Nucleus accumbens (tissue), 56 donors: Measurements from ENCODE around the gene HSPB3.
"Not testable (repeated sequence)": the region's sequence is repeated elsewhere in the genome, so short reads cannot be mapped to it uniquely, and the experiment has no call there.

ENCODE experiments used
- DNase-seq, 56 donors: peaks; one replicate each; lab custom pipeline; 2025; lab: John Stamatoyannopoulos, UW

Gene HSPB3, protein sequence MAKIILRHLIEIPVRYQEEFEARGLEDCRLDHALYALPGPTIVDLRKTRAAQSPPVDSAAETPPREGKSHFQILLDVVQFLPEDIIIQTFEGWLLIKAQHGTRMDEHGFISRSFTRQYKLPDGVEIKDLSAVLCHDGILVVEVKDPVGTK

DNA sequence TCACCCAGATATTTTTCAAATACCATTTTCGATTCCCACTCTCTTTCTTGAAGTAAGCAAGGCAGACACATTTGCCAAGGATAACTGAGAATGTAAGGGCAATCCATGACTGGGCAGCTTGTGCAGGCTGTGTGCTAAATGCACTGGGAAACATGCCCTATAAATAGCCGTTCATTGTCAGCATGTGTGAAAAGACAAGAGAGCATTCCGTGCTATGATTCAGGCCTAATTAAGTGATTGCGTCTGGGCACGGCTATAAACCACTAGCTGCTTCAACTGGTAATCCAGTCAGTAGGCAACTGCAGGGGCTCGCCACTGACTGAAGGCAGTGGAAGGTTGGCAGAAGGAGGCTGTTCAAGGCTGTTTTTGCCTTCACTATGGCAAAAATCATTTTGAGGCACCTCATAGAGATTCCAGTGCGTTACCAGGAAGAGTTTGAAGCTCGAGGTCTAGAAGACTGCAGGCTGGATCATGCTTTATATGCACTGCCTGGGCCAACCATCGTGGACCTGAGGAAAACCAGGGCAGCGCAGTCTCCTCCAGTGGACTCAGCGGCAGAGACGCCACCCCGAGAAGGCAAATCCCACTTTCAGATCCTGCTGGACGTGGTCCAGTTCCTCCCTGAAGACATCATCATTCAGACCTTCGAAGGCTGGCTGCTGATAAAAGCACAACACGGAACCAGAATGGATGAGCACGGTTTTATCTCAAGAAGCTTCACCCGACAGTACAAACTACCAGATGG is at the start of gene HSPB3:
Gene HSPB3, plus strand, starts transcription at position 287 of the 745 bp plus-strand sequence. Its CDS starts 91 bp downstream, at position 378.
- DNase-seq, result peak in 3 of 56 donors; percentile 1 to 10 (median 4)

GRCh38 chr5:54411176-54411575 is 44.3 kb upstream of the HSPB3 start:
- no peak for DNase-seq

DNA sequence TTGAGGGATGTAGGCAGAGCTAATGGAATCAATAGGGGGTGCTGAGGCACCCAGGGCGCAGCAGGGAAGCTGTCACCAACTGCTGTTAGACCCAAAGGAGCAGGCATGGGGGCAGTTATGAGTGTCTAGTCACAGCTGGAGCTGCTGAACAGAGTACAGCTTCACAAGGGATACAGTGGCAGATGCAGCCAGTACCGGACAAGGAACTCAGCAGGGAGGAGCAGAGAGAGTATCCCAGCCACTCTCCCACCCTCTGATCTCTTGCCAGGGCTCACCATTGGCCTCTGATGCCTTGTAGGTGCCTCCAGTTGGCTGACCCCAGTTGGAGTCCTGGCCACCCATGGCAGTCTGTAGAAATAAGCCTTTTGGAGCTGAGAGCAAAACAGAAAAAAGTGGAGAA is 42.6 kb upstream of the HSPB3 start:
- DNase-seq, result no peak

GRCh38 chr5:54415147-54415546 is 40.4 kb upstream of the HSPB3 start:
- DNase-seq, result no peak

DNA sequence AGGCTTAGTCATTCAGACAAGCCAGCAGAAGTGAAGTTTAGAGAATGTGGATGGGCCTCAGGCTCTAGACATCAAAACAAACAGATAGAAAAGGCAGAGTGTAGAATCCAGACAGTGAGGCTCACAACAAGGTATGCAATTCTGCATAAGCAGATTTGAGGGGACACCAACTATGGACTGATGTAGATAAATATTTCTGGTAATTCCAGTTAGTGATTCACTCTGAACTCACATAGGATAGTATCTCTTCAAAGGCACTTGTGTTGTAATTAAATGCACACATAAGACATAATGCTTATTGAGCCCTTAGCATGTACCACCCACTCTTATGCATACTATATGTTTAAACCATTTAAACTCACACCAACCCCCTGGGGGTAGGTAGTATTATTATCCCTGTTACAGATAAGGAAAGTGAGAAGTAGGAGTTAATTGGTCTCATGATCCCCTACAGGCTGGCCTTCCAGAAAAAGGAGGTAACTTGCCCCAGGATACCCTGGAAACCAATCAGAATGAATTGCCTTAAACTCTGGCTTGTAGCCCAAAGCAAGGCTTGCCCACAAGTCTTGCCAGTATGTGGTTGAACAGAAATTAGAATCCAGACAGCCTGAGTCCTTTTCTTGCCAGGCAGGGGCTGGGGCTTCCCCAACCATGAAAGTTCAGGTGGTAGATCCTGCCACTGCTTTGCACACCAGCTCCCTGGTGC is 39.5 kb upstream of the HSPB3 start:
- DNase-seq, result no peak

DNA sequence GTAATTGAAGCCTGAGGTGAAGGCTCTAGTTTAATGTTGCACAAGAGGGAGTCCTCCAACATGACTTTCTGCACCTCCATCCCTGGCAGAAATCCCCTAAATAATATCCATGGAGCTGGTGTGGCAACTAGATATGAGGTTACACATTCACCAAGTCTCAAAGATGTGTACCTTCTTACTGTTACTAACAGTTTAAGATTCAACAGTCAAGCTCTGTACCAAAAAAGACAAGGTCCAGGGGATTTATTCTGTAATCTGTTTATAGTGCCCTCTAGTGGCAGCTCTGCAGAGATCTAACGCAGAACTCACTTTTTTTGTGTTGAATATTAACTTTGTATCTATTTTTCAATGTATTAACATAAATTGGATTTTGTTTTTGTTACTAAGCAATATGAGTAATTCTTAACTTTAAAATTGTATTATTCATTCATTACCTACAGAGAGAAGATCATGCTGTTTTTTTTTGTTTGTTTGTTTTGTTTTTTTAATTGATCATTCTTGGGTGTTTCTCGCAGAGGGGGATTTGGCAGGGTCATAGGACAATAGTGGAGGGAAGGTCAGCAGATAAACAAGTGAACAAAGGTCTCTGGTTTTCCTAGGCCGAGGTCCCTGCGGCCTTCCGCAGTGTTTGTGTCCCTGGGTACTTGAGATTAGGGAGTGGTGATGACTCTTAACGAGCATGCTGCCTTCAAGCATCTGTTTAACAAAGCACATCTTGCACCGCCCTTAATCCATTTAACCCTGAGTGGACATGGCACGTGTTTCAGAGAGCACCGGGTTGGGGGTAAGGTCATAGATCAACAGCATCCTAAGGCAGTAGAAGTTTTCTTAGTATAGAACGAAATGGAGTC is 35.7 kb upstream of the HSPB3 start:
- peak in 5 of 56 donors; percentile 1 to 28 (median 11) for DNase-seq

DNA sequence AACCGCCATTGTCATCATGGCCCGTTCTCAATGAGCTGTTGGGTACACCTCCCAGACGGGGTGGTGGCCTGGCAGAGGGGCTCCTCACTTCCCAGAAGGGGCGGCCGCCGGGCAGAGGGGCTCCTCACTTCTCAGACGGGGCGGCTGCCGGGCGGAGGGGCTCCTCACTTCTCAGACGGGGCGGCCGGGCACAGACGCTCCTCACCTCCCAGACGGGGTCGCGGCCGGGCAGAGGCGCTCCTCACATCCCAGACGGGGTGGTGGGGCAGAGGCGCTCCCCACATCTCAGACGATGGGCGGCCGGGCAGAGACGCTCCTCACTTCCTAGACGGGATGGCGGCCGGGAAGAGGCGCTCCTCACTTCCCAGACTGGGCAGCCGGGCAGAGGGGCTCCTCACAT is 35.0 kb upstream of the HSPB3 start:
- DNase-seq, result not testable (repeated sequence)

DNA sequence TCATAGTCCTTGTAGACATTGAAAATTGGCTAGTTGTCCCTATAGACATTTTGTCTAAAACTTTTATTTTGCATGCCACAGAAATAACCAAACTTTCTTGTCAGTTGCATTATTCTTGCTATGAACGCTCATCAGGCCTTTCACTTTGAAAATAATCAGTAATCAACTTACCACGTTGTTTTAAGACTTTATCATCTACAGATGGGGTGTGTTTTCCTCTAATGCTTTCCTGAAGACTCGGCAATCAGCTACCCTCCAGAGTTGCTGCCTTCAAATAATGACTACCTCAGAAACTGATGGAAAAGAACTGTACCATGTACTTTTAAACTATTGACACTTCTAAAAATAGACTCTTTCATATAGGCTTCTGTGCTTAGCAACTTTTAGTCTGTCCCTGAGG is 33.5 kb upstream of the HSPB3 start:
- no peak for DNase-seq

DNA sequence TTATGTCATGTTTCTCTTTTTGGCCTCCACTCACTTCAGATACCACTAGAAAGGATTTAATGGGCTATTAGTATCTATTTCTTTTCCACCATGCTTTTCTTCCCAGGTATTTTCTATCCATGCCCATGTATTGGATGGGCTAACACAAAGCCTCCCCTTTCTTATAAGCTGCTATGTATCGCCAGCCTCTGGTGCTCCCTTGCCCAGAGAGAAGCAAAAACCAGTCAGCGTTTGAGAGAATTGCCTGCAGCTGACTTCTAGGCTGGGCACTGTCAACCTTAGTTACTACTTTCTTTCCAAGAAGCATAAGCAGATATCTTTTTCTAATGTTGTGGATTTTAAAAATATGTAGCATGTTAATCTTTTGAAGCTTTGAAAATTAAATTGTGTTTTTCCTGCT is 30.2 kb upstream of the HSPB3 start:
- DNase-seq, result no peak

DNA sequence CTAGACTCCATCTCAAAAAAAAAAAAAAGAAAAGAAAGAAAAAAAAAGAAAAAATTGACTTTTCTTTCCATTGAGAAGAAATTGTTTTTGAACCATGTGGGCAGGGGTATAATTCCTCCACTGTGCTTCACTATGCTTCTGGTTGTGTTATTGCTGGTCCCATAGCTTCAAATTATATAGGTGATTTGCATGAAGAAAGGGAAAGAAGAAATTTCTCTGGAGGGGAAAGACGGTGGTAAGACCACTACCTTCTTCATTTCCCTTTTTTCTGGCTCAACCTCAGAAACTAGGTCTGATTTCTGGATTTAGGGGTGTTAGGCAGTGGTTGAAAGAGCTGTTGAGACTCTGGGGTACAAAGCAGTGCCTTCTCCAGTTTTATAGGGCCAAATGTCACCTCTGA is 29.3 kb upstream of the HSPB3 start:
- no peak for DNase-seq

- not testable (repeated sequence) for DNase-seq
These were observed 20.8 kb upstream of the HSPB3 start for GRCh38 chr5:54434650-54435049.

DNA sequence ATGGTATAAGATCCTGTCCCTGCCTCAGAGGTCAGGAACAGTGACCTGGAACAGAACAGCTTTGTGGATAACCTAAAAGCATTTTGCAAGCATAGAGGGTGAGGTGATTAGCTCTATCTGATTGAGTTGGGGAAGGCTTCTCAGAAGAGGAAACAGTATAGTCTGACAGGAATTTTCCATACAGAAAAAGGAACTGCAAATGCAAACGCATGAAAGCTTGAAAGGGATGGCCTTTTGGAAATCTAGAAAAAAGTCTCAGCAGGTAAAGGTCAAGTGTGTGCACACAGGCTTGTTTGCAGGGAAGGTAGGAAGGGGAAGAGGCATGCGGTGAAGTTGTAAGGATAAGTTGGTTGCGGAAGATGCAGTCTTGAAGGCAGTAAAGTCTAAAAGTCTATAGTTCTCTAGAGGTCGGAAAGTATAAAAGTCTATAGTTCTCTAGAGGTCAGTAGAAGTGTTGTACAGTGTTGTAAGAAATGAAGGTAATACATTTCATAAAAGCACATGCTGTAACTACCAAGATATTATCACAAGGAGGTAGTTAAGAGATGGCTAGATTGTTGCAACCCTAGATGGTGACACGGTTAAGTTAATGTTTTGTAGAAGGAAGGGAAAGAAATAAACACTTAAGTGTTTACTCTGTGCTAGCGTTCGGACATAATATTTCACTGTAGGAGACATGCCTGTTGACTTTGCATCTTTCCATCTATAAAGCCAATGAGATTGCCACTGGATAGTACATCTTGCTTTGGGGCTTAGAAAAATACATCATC is 16.7 kb upstream of the HSPB3 start:
- DNase-seq, result no peak

GRCh38 chr5:54440456-54440893 is 15.0 kb upstream of the HSPB3 start:
- DNase-seq, result no peak

DNA sequence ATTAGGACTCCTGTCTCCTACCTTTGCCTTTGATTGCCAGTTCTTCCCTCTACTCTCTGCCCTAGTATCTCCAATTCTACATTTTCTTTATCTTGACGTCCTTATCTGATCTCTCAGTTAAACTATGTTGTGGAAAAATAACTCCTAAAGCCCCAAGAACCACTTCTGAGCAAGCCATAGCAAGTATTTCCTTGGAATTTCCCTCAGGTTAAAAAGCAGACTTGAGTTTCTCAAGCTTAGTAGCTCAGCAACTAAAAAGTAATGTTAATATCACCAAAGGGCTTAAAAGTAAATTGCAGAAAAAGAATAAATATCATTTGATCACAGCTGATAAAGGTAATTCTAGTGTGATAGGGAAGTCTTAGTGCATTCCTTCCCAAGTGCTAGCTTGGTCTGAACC is 13.2 kb upstream of the HSPB3 start:
- no peak for DNase-seq

GRCh38 chr5:54443270-54443669 is 12.2 kb upstream of the HSPB3 start:
- DNase-seq, result no peak

DNA sequence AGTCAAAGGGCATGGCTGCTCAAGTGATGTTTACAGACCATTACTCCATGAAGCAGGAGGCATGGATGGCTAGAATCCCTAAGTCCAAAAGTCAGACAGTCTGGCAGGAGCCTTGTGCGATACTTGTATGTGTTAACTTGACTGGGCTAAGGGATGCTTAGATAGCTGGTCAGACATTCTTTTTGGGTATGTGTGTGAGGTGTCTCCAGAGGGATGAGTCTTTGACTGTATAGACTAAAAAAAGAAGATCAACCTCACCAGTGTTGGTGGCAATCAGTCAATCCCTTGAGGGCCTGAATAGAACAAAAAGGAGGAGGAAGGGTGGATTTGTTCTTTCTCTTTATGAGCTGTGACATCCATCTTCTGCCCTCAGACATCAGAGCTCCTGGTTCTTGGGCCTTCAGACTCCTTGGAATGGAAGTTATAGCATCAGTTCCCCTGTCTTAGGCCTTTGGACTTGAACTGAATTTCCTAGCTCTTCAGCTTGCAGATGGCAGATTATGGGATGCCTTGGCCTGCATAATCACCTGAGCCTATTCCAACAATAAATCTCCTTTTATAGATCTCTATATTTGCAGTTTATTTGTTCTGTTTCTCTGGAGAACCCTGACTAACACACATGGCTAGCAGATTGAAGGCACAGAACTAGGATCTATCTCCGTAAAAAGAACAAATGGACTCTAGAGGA is 9.7 kb upstream of the HSPB3 start:
- DNase-seq, result no peak

DNA sequence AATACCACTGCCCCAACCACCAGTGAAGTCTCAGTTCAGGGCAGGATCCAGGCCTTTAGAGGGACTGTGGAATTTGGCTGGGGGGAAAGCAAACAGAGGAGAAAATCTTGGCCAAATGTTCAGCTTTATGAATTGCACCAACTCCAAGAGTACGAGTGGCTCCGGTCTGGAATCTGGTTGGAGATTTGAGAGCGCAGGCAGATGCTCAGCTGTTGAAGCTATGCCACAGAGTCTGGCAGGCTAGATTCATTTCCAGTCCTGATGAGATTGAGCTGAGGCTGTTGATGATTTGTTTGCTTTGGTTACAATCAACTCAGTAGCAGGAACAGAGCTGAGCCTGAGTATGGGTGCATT is 9.1 kb upstream of the HSPB3 start:
- no peak for DNase-seq

DNA sequence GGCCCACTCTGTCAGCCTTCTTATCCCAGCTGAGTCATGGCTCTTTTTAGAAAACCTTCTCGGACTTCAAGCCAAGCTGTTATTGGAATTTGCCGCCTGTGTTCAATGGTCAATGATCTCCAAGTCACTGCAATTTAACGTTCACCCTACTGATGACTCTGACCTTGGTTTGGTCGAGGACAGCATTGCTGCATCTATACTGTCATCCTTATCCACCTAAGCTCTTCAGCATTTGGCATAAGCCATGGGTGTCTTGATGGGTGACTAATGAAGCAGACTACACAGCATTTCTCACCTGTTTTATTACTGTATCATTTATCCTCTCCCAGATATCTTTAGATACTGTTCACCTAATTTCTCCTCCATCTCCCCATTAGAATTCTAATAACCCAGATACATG is 5.6 kb upstream of the HSPB3 start:
- no peak for DNase-seq

GRCh38 chr5:54450542-54450941 is 5.0 kb upstream of the HSPB3 start:
- DNase-seq, result no peak

DNA sequence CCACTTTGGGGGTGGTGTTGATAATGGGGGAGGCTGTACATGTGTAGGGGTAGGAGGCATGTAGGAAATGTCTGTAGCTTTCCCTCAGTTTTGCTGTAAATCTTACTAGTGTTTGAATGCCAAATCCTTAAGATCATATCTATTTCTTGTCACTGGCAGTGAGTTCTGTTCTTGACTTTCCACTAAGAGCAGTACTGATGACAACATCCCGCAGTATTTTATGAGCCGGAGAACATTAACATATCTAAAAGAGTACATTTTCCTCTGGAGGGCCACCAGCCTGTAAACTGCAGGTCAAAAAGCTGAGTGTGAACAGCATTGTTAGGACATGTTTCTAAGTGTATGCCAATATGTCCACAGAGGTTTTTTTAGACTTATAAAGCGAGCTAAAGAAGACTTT is 2.5 kb upstream of the HSPB3 start:
- DNase-seq, result no peak
